HCT116 (cell line): ENCODE measurements around the gene TAPT1. TPM values are rescaled to one million over a fixed set of nuclear protein-coding genes. Genes with fewer than 3 reads are reported as not detected.
A peak's percentile ranks its signal among the peaks of the same experiment; 100 is the strongest.

Source experiments
- ATAC-seq: fragments of 200-7000 bp; cut with Tn5 transposase; 2 replicates; pipeline ENCODE4 v1.9.1; 2020; ENCODE audit warnings: mild to moderate bottlenecking, moderate library complexity
- BruUV-seq: library from RNA; stranded (reverse); fragments of 400-500 nt; replicated peaks from 2 replicates; lab custom pipeline; 2021; lab: Mats Ljungman, UMichigan
- CTCF ChIA-PET: fragments of 300-600 bp; sonication (Branson Sonifier 250); formaldehyde crosslinking; loops from one replicate; lab custom pipeline; 2021; ENCODE audit warnings: antibody characterized with exemption; lab: Charles Lee
- POLR2A ChIA-PET: fragments of 300-600, 350-600 bp; sonication (Branson Sonifier 250); formaldehyde crosslinking; loops from one replicate; lab custom pipeline; 2021; ENCODE audit warnings: antibody characterized with exemption; lab: Charles Lee
- RAD21 ChIA-PET, 2 experiments: fragments of 300-600 bp; sonication (Branson Sonifier 250); formaldehyde crosslinking; loops; one replicate each; lab custom pipeline; 2023; ENCODE audit warnings: low total read pairs in 2 of 2; ENCODE audit not compliant: uncharacterized antibody in 2 of 2, unreplicated experiment in 2 of 2, low non-redundant PET in 1 of 2; lab: Charles Lee
- DNase-seq: peaks from one replicate; pipeline ENCODE4 v3.0.0-alpha.2; 2010; ENCODE audit warnings: low read depth, low spot score
- H2AFZ ChIP-seq: fragments of 200-600 bp; shearing (Covaris generic), sonication (generic); 2 replicates; pipeline ENCODE4 v1.6.1; 2017; ENCODE audit warnings: low read depth, mixed run types, mixed read lengths, antibody characterized with exemption, low read length; ENCODE audit not compliant: poor library complexity, severe bottlenecking
- H3K27ac ChIP-seq: 2 replicates; pipeline ENCODE4 v1.5.1; 2012; ENCODE audit warnings: low read depth, low read length
- H3K27me3 ChIP-seq: fragments of 200-600 bp; sonication (generic); 2 replicates; pipeline ENCODE4 v1.6.1; 2016; ENCODE audit warnings: mixed run types, low read length, mixed read lengths; ENCODE audit not compliant: insufficient read depth
- H3K36me3 ChIP-seq, 2 experiments: fragments of 200-500 bp in 1 of 2; fragments of 200-600 bp in 1 of 2; sonication (Bioruptor generic) in 1 of 2; sonication (generic) in 1 of 2; 2 replicates each; pipeline versions ENCODE4 v1.5.1 to v1.6.1; 2014 to 2016; ENCODE audit warnings: low read length in 2 of 2, inconsistent platforms in 1 of 2, mixed read lengths in 1 of 2, mixed run types in 1 of 2; ENCODE audit not compliant: insufficient read depth in 2 of 2, control insufficient read depth in 1 of 2
- H3K4me1 ChIP-seq, 2 experiments: fragments of 200-600 bp in 1 of 2; sonication (generic) in 1 of 2; 2 replicates each; pipeline versions ENCODE4 v1.5.1 to v1.6.1; 2012 to 2017; ENCODE audit warnings: low read length in 2 of 2, inconsistent platforms in 1 of 2, mild to moderate bottlenecking in 1 of 2, mixed read lengths in 1 of 2, mixed run types in 1 of 2, moderate library complexity in 1 of 2; ENCODE audit not compliant: insufficient read depth in 2 of 2, control insufficient read depth in 1 of 2
- H3K4me2 ChIP-seq: fragments of 200-600 bp; sonication (generic); 2 replicates; pipeline ENCODE4 v1.6.1; 2017; ENCODE audit warnings: mixed run types, low read length, mixed read lengths
- H3K4me3 ChIP-seq, 2 experiments: fragments of 200-600 bp in 1 of 2; sonication (generic) in 1 of 2; replicated peaks in 1 of 2; 2 replicates each; pipeline ENCODE4 v1.5.1; 2011 to 2016; ENCODE audit warnings: low read length in 2 of 2, control low read depth in 1 of 2, low read depth in 1 of 2, mild to moderate bottlenecking in 1 of 2, mixed read lengths in 1 of 2, mixed run types in 1 of 2
- H3K79me2 ChIP-seq: fragments of 200-600 bp; sonication (generic); 2 replicates; pipeline ENCODE4 v1.6.1; 2017; ENCODE audit warnings: mild to moderate bottlenecking, mixed run types, low read length, moderate library complexity, mixed read lengths; ENCODE audit not compliant: insufficient read depth
- H3K9ac ChIP-seq: fragments of 200-600 bp; sonication (generic); 2 replicates; pipeline ENCODE4 v1.6.1; 2016; ENCODE audit warnings: low read length, mixed read lengths
- H3K9me2 ChIP-seq: fragments of 200-600 bp; sonication (generic), shearing (Covaris generic); 2 replicates; pipeline ENCODE4 v1.6.1; 2017; ENCODE audit warnings: mixed run types, mild to moderate bottlenecking, moderate library complexity; ENCODE audit not compliant: insufficient read depth
- H3K9me3 ChIP-seq, 2 experiments: fragments of 200-500 bp in 1 of 2; fragments of 200-600 bp in 1 of 2; sonication (Bioruptor generic) in 1 of 2; sonication (generic) in 1 of 2; 2 replicates each; pipeline ENCODE4 v1.6.1; 2014 to 2017; ENCODE audit warnings: low read length in 2 of 2, mixed read lengths in 2 of 2, inconsistent platforms in 1 of 2, low read depth in 1 of 2, mild to moderate bottlenecking in 1 of 2, mixed run types in 1 of 2, moderate library complexity in 1 of 2; ENCODE audit not compliant: control insufficient read depth in 1 of 2, insufficient read depth in 1 of 2
- H4K20me1 ChIP-seq: fragments of 200-600 bp; sonication (generic), shearing (Covaris generic); 2 replicates; pipeline ENCODE4 v1.6.1; 2017; ENCODE audit warnings: mixed run types, mild to moderate bottlenecking, moderate library complexity; ENCODE audit not compliant: insufficient read depth
- POLR2A ChIP-seq: IDR thresholded peaks from 2 replicates; pipeline ENCODE4 v1.7.0; 2011; ENCODE audit warnings: borderline replicate concordance; ENCODE audit not compliant: insufficient read depth, insufficient read length; ENCODE audit errors: extremely low read depth
- RAD21 ChIP-seq: IDR thresholded peaks from 2 replicates; pipeline ENCODE4 v1.6.1; 2012; ENCODE audit warnings: low read depth, mild to moderate bottlenecking
- intact Hi-C: fragments of 100-400 bp; cut with micrococcal nuclease; formaldehyde crosslinking; loops from 2 replicates; pipeline ENCODE4 v1.10.0; 2022
- total RNA-seq: library from RNA; stranded (reverse); gene quantifications from one replicate; pipeline ENCODE4 v1.2.1, GENCODE V29; 2021; ENCODE audit not compliant: unreplicated experiment
- TF ChIP-seq, protein P1 (sequence below), 3 experiments: fragments of 200-600 bp in 1 of 3; sonication (generic) in 1 of 3; IDR thresholded peaks in 2 of 3; conservative IDR thresholded peaks in 1 of 3; 2 replicates each; pipeline ENCODE4 v1.5.1; 2012 to 2017; ENCODE audit warnings: low read depth in 2 of 3, low read length in 2 of 3, antibody characterized with exemption in 1 of 3, borderline replicate concordance in 1 of 3, control low read depth in 1 of 3, mild to moderate bottlenecking in 1 of 3, mixed read lengths in 1 of 3, mixed run types in 1 of 3, moderate library complexity in 1 of 3; ENCODE audit not compliant: insufficient read depth in 1 of 3

Gene TAPT1
- total RNA-seq, 1 experiment from 2014 or later = 11.7 TPM

DNA sequence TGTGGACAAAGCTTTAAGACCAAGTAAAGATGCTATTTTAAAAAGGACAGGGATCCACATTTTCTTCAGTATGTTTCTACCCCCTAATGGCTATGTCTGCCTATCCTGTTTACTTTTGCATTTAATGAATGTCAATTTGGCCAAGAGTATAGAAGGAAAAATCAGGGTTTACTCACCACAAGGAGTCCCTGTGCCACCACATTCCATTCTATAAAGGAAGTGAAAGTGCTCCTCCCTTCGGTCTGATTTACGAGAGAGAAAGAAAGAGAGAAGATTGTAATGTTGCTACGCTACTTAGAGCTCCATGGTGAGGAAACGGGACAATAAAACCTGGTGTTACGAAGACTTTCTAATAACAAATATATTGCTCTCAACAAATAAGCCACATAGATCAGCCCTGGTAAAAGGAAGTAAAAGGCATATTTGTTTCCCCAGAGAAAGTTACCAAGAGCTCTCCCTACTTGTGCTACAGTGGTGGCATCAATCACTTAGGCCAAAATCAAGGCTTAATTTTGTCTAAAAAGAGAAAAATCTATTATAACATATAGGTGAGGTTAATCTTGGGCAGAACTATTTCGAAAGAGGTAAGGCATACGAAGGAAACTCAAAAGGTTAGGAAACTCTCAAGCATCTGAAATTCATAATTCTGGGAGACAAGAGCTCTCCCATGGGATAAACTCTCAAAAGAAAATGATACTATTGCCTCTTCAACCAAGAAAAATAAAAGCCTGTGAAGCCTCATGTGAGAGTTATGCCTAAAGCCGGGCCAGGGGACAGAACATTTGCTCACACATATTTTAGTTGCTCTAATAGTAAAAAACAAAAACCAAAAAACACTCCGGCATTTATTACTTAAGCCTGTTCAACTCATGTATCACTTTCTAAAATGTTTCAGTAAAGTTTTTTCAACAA is 29.5 kb downstream of the TAPT1 start:
- intact Hi-C loops = loop anchor here (5.0 kb wide), 1 partner anchor 389 kb away; no protein-coding TSS in a partner anchor

More for the DNA sequence above, 29.5 kb downstream of the TAPT1 start:
- no peak overlapping the region for H2AFZ ChIP-seq
- no peak overlapping the region for H3K27ac ChIP-seq
- TF ChIP-seq POLR2A (no peak), RAD21 (peak; percentile 53)
- TF ChIP-seq, protein P1, sequence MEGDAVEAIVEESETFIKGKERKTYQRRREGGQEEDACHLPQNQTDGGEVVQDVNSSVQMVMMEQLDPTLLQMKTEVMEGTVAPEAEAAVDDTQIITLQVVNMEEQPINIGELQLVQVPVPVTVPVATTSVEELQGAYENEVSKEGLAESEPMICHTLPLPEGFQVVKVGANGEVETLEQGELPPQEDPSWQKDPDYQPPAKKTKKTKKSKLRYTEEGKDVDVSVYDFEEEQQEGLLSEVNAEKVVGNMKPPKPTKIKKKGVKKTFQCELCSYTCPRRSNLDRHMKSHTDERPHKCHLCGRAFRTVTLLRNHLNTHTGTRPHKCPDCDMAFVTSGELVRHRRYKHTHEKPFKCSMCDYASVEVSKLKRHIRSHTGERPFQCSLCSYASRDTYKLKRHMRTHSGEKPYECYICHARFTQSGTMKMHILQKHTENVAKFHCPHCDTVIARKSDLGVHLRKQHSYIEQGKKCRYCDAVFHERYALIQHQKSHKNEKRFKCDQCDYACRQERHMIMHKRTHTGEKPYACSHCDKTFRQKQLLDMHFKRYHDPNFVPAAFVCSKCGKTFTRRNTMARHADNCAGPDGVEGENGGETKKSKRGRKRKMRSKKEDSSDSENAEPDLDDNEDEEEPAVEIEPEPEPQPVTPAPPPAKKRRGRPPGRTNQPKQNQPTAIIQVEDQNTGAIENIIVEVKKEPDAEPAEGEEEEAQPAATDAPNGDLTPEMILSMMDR (IDR thresholded peaks at IDR 0.05 in 2 of 3, conservative IDR thresholded peaks at IDR 0.05 in 1 of 3; ENCODE audit: borderline replicate concordance in 1 of 3, insufficient read depth in 1 of 3, low read depth in 2 of 3, low read length in 2 of 3) = peak; percentile 35 to 89 (median 51); a peak in 5 of 6 replicates
- H3K9me3 ChIP-seq = no peaks in the 10 kb centered on the region
- H3K9ac ChIP-seq = peak overlapping the region; percentile 16; the same call in 1 of the 2 replicates
- 0 out of 2 replicates have a peak, but pooled peaks cover 3% of the 10 kb centered on the region for H3K9me2 ChIP-seq
- no peaks in the 10 kb centered on the region for H3K36me3 ChIP-seq
- no peaks in the 10 kb centered on the region for H3K27me3 ChIP-seq
- H3K4me3 ChIP-seq = peak overlapping the region in 1 of 2 experiments; percentile 43; a peak in 2 of 4 replicates
- H3K4me2 ChIP-seq = peak overlapping the region; percentile 64
- H4K20me1 ChIP-seq = no peaks in the 10 kb centered on the region
- CTCF ChIA-PET = interaction anchor here (0.9 to 2.9 kb wide), 5 partner anchors 9 to 16 kb away, joined by 3 to 18 read pairs (median 3); no protein-coding TSS in a partner anchor
- RAD21 ChIA-PET = no interaction called here
- no peaks in the 10 kb centered on the region for H3K79me2 ChIP-seq
- POLR2A ChIA-PET = no interaction called here
- BruUV-seq = no TSS peak
- DNase-seq (peak; percentile 38), ATAC-seq (peak; percentile 95)
- H3K4me1 ChIP-seq = peaks cover 7 to 9% of the 10 kb centered on the region in 2 experiments; a peak in 3 of 4 replicates
